ENCODE data around the gene UNC45A. TPM values are rescaled to one million over a fixed set of nuclear protein-coding genes. Genes with fewer than 3 reads are reported as not detected.
A peak's percentile ranks its signal among the peaks of the same experiment; 100 is the strongest.

UNC45A gene
- total and polyA plus RNA-seq, 2 of the 13 experiments (the other 11 are each of a cell fraction or from before 2014, with no cell fraction given): 33.8 to 39.7 TPM

GRCh38 chr15:90915216-90915807, 19.8 kb upstream of the UNC45A start:
- H3K27ac ChIP-seq (ENCODE audit: extremely low read length, insufficient read depth, low read length): no peak overlapping the region
- no peak for ATAC-seq
- CTCF ChIA-PET (ENCODE audit: low intra/inter-chr PET ratio, low total read pairs): no interaction called here

DNA sequence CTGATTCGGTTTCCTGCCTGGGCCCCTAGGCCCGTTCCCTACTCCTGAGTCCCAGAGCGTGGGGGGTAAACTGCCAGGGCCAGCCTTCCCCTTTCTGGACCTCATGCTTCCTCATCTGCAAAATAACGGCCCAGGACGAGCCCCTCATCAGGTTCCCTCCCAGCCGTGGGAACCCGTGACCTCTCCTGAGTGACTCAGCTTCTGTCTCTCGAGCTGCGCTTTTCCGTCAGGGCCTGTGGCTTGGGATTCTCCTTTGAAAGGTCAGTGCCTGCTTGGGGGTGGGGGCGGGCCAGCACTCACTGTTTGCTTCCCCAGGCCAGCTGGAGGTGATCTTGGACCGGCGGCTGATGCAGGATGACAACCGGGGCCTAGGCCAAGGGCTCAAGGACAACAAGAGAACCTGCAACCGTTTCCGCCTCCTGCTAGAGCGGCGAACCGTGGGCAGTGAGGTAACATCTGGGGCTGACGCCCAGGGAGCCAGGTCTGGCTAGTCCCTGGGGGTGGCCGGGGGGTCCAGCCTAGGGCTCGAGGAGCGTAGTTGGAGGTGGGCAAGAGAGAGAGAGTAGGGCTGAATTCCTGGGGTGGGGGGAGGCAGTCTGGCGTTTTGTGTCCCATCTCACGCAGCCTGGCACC, 19.2 kb upstream of the UNC45A start:
- H3K27me3 ChIP-seq (ENCODE audit: control insufficient read depth in 1 of 2, insufficient read depth in 2 of 2, low read length in 2 of 2): no peaks in the 10 kb centered on the region
- H3K9me3 ChIP-seq (ENCODE audit: low read length): no peaks in the 10 kb centered on the region
- H3K79me2 ChIP-seq (ENCODE audit: insufficient read depth, low read length): no peaks in the 10 kb centered on the region
- H3K4me1 ChIP-seq (ENCODE audit: insufficient read depth, low read length): no peaks in the 10 kb centered on the region
- no peak overlapping the region for H3K4me3 ChIP-seq (replicated peaks in 1 of 3; ENCODE audit: insufficient read depth in 1 of 3, low read depth in 2 of 3, low read length in 3 of 3)
- WGBS (ENCODE audit: low lambda C conversion rate): 92% methylated on average over 20 of the region's 25 CpGs
- no peak overlapping the region for H2AFZ ChIP-seq (ENCODE audit: low read length)
- intact Hi-C loops (cut with micrococcal nuclease; ENCODE audit: unreplicated experiment) (no loop called here), in situ Hi-C loops (cut with HindIII; ENCODE audit: extremely low pct_ligation_motif_present, low pct_unique_long_range_greater_than_20kb) (no loop called here)
- no peaks in the 10 kb centered on the region for H4K20me1 ChIP-seq (ENCODE audit: insufficient read depth, low read length)
- H3K4me2 ChIP-seq (ENCODE audit: low read depth, low read length): no peak overlapping the region
- peaks cover 38 to 82% of the 10 kb centered on the region in 2 experiments; a peak in 4 of 5 replicates for H3K36me3 ChIP-seq (replicated peaks in 1 of 2; ENCODE audit: control insufficient read depth in 1 of 2, insufficient read depth in 2 of 2, low read length in 2 of 2)
- ATAC-seq (peak; percentile 41), FAIRE-seq (no peak), DNase-seq (ENCODE audit: low spot score) (no peak)
- POLR2A ChIA-PET: no interaction called here
- TF ChIP-seq CTCF (CRISPR knock-in tag; IDR thresholded peaks at IDR 0.05): peak; percentile 11; the same call in 1 of the 2 replicates
- TF ChIP-seq BRD4 (CRISPR knock-in tag; IDR thresholded peaks at IDR 0.05): no peak
- no peak for TF ChIP-seq ZFP36 (IDR thresholded peaks at IDR 0.05; ENCODE audit: borderline replicate concordance, low read depth, low read length, partially characterized antibody)
- TF ChIP-seq ZNF687 (CRISPR knock-in tag; IDR thresholded peaks at IDR 0.05): peak; percentile 45
- no peak overlapping the region for H3K9ac ChIP-seq (ENCODE audit: insufficient read depth, low read depth, low read length)
- CTCF ChIA-PET (ENCODE audit: low intra/inter-chr PET ratio, low total read pairs): no interaction called here
- no peak overlapping the region for H3K27ac ChIP-seq (ENCODE audit: extremely low read length, insufficient read depth, low read length)
- BruUV-seq (replicated peaks): no TSS peak

More at GRCh38 chr15:90915216-90915807, 19.8 kb upstream of the UNC45A start:
- BruUV-seq (replicated peaks): no TSS peak
- intact Hi-C loops (cut with micrococcal nuclease; ENCODE audit: unreplicated experiment): no loop called here
- TF ChIP-seq HNF4G (IDR thresholded peaks at IDR 0.05; ENCODE audit: borderline replicate concordance, low read depth, low read length): no peak
- no peak for TF ChIP-seq HNF4G (CRISPR knock-in tag; IDR thresholded peaks at IDR 0.05; ENCODE audit: borderline replicate concordance, low read depth)
- no peak for TF ChIP-seq ELF3 (CRISPR knock-in tag; IDR thresholded peaks at IDR 0.05)
- TF ChIP-seq NCOA5 (CRISPR knock-in tag; IDR thresholded peaks at IDR 0.05): no peak
- no peak for TF ChIP-seq PRMT3 (CRISPR knock-in tag; IDR thresholded peaks at IDR 0.05; ENCODE audit: borderline replicate concordance, low read depth)
- Histone ChIP-seq H3K27me3 (ENCODE audit: control insufficient read depth in 1 of 2, insufficient read depth in 2 of 2, low read length in 2 of 2) (no peaks in the 10 kb centered on the region), H4K20me1 (ENCODE audit: insufficient read depth, low read length) (no peaks in the 10 kb centered on the region), H3K36me3 (replicated peaks in 1 of 2; ENCODE audit: control insufficient read depth in 1 of 2, insufficient read depth in 2 of 2, low read length in 2 of 2) (peaks cover 40 to 83% of the 10 kb centered on the region in 2 experiments; a peak in 4 of 5 replicates), H3K9ac (ENCODE audit: insufficient read depth, low read depth, low read length) (no peak overlapping the region), H3K4me1 (ENCODE audit: insufficient read depth, low read length) (no peaks in the 10 kb centered on the region), H3K79me2 (ENCODE audit: insufficient read depth, low read length) (no peaks in the 10 kb centered on the region), H2AFZ (ENCODE audit: low read length) (no peak overlapping the region), H3K4me3 (replicated peaks in 1 of 3; ENCODE audit: insufficient read depth in 1 of 3, low read depth in 2 of 3, low read length in 3 of 3) (no peak overlapping the region), H3K4me2 (ENCODE audit: low read depth, low read length) (no peak overlapping the region), H3K9me3 (ENCODE audit: low read length) (no peaks in the 10 kb centered on the region)
- no peak for DNase-seq (ENCODE audit: low spot score)
- 93% methylated on average over 6 of the region's 7 CpGs for WGBS (ENCODE audit: low lambda C conversion rate)
- no peak for FAIRE-seq
- in situ Hi-C loops (cut with HindIII; ENCODE audit: extremely low pct_ligation_motif_present, low pct_unique_long_range_greater_than_20kb): no loop called here
- POLR2A ChIA-PET: no interaction called here

All from HepG2 (cell line).